GM12864 (cell line): Measurements from ENCODE around the gene MORF4L2.
"Not testable (repeated sequence)": the region's sequence is repeated elsewhere in the genome, so short reads cannot be mapped to it uniquely, and the experiment has no call there.

Experiments used
- DNase-seq: peaks from one replicate; pipeline ENCODE4 v3.0.0-alpha.2; 2011; ENCODE audit warnings: low read depth
- H3K4me3 ChIP-seq: 2 replicates; pipeline ENCODE4 v1.5.1; 2011; ENCODE audit warnings: mild to moderate bottlenecking, low read depth, low read length, control low read depth
- TF ChIP-seq, protein P1 (sequence below): IDR thresholded peaks from 2 replicates; pipeline ENCODE4 v1.5.1; 2011; ENCODE audit warnings: low read depth, mild to moderate bottlenecking, moderate library complexity, low read length, control low read depth, inconsistent platforms; ENCODE audit errors: missing control alignments

MORF4L2 gene

DNA sequence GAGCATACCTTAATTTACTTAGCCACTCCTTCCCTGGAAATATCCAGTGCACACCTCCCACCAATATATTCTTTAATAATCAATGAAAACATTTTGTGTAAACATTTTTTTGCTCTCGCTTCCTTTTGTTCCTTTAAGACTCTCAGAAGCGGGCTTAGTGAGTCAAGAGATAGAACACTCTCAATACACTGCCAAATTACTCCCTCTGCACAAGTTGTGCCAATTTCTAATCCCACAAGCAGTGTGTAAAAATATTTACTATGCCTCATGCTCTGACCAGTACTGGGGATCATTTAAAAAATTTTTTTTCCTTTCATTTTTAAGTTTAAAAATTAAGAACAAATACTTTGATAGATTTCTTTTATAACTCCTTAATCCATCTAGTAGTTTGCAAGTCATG, 5.1 kb downstream of the MORF4L2 start:
- TF ChIP-seq, protein P1, sequence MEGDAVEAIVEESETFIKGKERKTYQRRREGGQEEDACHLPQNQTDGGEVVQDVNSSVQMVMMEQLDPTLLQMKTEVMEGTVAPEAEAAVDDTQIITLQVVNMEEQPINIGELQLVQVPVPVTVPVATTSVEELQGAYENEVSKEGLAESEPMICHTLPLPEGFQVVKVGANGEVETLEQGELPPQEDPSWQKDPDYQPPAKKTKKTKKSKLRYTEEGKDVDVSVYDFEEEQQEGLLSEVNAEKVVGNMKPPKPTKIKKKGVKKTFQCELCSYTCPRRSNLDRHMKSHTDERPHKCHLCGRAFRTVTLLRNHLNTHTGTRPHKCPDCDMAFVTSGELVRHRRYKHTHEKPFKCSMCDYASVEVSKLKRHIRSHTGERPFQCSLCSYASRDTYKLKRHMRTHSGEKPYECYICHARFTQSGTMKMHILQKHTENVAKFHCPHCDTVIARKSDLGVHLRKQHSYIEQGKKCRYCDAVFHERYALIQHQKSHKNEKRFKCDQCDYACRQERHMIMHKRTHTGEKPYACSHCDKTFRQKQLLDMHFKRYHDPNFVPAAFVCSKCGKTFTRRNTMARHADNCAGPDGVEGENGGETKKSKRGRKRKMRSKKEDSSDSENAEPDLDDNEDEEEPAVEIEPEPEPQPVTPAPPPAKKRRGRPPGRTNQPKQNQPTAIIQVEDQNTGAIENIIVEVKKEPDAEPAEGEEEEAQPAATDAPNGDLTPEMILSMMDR: no peak
- DNase-seq: no peak
- no peak overlapping the region for H3K4me3 ChIP-seq

DNA sequence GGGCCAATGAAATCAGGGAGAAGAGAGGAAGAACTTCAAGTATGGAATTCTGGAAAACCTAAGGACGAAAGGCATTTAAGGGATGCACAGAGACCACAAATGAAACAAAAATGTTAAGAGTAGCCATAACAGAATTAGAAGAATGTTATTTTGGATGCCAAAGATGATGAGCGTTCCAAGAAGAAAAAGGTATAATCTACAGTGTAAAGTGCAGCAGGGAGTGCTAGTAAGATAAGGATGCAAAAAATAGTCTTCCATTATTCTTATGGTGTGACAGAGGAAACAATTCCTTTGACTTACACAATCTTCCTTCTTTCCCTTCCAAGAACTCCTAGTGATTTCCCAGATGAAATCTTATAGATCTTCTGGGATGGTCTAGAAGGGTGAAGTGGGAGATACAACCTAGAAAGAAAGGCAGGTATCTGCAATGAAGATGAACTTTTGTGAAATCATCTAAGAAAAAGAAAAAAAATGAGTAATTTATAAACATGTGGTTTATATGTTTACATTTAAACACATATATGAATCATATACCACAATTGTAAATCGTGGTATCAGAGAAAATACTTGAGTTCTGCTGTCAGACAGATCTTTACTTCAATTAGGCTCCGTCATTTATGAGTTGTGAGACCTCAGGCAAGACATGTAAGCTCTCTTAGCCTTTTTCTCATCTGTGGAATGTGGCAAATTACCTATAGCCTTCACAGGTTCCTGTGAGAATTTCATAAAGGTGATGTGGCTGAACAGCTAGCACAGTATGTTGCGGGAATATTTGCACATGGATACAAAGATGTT, 8.1 kb downstream of the MORF4L2 start:
- H3K4me3 ChIP-seq: no peak overlapping the region
- TF ChIP-seq, protein P1: no peak
- no peak for DNase-seq

DNA sequence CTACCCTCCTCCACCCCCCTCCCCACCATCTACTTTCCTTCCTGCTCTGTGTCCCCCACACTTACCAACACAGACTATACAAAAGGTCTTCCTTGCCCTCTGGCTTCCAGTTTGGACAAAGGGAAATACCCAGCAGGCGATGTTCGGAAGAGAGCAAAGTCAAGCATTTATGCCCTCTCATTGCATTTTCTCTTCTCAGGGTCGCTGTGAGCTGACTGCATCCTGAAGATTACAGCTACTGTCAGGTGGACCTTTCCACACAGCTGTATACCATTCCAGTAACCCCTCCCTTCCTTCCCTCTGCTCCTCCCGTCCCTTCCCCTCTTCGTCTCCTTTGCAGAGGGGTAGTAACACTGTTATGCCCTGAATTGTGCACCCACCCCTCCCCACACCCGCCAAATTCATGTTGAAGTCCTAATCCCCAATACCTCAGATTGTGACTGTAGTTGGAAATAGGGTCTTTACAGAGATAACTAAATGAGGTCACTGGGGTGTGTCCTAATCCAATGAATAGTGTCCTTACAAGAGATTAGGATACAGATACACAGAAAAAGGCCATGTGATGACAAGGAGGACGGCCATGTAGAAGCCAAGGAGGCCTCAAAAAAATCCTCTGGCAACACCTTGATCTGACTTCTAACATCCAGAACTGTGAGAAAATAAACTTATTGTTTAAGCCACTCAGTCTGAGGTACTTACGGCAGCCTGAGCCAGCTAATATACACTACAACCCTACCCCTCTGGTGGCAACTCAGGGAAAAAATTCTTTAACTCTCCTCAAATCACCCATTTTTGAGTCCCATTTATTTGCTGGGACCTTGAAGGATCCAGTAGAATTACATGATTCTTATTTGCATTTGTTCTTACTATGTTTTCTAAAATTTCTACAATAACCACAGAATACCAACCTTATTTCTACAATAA, 11.7 kb downstream of the MORF4L2 start:
- H3K4me3 ChIP-seq: no peak overlapping the region
- DNase-seq: no peak
- TF ChIP-seq, protein P1: no peak

DNA sequence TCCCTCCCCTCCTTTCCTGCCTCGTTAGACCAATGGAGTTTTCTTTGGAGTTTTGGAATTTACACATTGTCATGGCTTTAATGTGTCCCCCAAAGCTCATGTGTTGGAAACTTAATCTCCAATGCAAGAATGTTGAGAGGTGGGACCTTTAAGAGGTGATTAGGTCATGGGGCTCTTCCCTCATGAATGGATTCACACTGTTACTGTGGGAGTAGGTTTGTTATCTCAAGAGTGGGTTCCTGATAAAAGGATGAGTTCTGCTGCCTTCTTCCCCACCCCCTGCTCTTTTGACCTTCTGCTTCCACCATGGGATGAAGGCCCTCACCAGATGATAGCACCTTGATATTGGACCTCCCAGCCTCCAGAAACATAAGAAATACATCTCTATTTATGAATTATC, 16.8 kb downstream of the MORF4L2 start:
- DNase-seq: no peak
- TF ChIP-seq, protein P1: no peak
- no peak overlapping the region for H3K4me3 ChIP-seq

DNA sequence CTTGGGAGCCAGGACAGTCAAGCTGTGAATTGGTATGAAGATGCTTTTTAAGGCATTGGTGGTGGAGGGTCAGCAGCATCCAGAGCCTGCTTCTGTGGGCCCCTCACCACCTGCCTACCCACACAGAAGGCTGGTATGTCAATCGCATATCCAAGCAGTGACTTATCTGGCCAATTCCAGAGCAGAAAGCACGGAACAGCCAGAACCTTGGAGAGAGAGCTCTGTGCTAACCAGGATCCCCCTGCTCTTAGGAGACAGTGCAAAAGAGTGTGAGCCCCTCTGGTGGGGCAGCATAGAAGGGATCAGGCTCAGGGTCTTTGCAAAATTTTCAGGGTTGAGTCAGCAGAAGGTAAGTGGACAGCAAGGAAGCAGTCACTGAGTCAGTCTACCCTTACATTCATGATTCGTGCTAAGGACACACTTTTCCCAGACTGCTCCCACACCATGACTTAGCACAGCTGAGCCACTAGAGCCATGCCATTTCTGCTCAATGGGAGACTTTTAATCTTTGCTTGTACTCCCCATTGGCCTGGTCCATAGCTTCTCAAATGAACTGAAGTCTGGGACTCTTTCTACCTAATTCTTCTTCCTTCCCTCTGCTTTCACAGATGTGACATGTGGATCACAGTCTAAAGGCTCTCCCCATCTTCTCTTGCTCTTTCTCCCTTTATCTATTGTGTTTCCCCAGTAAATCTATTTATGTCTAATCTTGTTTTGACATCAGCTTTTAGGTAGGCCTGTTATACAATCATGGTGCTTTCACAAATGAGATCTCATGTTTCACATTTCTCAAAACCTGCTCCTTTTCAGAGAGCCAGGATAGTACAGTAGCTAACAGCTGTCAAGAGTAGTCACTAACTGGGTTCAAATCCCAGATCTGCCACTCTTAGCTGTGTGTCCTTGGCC, 20.0 kb downstream of the MORF4L2 start:
- TF ChIP-seq, protein P1: no peak
- no peak overlapping the region for H3K4me3 ChIP-seq
- no peak for DNase-seq

DNA sequence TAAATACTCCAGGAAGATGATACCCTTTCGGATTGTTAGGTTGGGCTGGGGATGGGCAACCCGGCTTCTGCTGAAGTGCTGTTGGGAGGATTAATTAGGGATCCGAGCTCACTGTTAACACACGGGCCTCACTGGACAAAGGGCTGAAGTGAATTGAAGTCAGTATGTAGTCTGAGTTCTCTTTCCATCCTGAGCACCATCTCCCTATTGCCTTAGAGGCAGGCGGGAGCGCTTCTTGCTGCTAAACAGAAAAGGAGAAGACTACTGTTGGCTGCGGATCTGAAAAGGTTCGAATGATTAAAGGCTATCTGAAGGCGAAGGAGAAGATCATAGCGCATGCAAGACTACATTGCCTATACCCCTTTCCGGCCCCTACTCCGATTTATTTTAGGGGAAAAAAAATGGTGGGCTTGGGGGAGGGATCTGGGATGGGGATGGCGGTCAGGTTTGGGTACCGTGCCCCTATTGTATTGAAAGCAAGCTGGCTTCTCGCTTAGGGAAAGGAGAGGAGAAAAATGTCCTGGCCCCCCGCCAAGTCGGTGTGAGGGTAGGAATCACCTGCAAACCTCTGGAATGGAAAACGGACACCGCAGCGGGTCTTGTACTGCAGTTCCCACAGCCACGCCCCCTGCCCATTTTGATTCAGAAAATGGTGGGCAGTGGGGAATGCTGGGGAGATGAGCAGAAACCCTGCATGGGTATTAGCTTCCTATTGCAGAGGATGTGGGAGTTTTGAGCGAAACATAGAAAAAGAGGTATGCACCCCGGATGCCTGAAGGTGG, 22.3 kb downstream of the MORF4L2 start:
- DNase-seq: no peak
- H3K4me3 ChIP-seq: no peak overlapping the region
- TF ChIP-seq, protein P1: no peak

DNA sequence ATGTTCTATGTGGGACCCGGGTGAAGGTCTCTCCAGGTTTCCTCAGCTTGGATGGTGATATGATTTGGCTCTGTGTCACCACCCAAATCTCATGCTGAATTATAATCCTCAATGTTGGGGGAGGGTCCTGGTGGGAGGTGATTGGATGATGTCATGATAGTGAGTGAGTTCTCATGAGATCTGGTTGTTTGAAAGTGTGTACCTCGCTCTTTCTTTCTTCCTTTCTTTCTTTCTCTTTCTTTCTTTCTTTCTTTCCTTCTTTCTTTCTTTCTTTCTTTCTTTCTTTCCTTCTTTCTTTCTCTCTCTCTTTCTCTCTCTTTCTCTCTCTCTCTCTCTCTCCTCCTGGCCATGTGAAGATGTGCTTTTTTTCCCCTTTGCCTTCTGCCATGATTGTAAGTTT, 27.0 kb downstream of the MORF4L2 start:
- not testable (repeated sequence) for H3K4me3 ChIP-seq, DNase-seq
